ENCODE measurements around the gene IL1R2.

Gene IL1R2

DNA sequence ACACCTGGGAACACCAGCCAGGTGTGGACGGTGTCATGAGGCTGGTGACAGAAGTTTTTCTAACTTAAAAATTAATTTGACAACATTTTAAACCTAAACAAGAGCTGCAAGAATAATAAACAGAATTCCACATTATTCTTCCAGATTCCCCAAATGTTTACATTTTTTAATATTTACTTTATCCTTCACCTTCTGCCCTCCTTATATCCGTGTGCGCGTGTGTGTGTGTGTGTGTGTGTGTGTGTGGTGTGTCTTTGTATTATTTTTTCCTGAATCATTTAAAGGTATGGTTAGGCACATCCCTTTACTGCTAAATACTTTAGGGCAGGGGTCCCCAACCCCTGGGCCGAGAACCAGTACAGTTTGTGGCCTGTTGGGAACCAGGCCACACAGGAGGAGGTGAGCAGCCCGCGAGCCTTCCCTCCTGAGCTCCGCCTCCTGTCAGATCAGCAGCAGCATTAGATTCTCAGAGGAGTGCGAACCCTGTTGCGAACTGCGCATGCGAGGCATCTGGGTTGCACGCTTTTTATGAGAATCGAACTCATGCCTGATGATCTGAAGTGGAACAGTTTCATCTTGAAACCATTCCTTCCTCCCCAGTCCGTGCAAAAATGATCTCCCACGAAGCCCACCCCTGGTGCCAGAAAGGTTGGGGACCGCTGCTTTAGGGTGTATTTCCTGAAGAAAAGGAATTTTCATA, 16.4 kb upstream of the IL1R2 start:
- no peak for DNase-seq

DNA sequence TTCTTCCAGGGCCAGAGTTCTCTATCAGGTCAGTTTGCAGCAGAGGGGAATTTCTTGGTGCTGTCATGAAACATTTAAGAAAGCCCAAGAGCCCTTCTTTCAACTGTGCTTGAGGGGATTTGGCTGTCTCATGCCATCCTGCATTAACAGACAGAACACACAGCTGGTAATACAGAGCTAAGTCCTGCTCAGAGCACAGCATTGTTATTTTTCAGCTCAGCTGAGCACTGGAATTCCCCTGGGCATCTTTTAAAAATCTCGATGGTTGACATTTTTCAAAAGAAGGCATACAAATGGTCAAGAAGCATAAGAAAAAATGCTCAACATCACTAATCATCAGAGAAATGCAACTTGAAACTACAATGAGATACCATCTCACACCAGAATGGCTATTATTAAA, 14.9 kb upstream of the IL1R2 start:
- no peak for DNase-seq

DNA sequence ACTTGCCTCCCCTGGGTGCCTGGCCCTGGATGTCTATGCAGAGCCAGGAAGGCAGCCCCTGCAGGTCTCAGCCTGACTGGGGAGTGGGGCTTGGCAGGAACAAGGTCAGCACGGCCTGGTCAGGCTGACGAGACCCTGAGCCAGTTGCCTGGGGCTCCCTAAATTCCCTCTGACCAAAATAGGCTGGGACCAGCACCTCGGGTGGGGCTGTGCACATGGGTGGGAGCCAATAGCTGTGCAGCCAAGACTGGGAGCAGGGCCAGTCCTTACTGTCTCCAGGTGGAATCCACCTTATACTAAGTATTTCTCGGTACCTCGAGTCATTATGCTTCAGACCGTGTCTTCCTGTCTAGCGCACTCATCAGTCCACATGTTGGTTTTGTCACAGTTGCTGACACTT, 11.4 kb upstream of the IL1R2 start:
- DNase-seq: no peak

DNA sequence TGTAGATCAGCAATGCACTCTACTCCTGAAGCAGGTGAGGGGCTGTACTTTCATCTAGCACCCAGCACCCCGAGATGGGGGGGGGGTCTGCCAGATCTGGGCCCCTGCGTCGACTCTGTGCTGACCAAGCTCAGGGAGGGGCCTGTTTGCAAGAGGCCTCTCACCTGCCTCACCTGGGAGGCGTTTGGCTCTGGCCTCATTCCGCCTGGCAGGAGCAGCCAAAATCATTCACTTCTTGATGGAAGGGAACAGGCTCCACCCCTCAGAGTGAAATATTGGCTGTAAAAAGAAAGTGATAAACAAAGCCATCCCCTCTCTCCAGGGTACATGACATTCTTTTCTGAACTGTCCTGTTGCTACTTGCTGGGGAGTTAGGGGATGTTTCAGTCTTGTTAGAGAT, 10.7 kb upstream of the IL1R2 start:
- no peak for DNase-seq

- no peak for DNase-seq
These were observed 10.3 kb upstream of the IL1R2 start for GRCh38 chr2:101981504-101981903.

DNA sequence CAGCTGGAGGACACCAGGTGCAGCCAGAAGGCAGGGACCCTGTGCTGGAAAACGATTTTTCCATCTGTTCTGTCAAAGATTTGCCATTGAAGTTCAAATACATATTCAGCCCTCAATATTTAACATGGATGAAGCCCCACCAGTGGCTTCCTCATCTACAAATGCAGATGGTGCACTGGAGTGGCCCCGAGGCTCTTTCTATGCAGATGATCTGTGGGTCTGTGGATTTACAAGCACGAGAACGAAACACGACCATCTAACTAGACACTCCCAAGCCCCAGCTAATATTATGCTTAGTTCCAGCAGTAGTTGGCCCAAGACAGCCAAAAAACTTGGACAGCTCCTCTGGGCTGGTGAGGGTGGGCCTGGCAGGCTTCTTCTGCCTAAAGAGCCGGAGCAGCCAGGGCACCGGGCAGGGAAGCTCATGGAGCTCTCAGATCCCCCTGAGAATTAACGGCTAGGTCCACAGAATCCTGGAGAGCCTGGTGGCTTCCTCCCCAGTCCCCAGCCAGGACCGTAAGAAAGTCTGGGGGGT, 9.2 kb upstream of the IL1R2 start:
- no peak for DNase-seq

DNA sequence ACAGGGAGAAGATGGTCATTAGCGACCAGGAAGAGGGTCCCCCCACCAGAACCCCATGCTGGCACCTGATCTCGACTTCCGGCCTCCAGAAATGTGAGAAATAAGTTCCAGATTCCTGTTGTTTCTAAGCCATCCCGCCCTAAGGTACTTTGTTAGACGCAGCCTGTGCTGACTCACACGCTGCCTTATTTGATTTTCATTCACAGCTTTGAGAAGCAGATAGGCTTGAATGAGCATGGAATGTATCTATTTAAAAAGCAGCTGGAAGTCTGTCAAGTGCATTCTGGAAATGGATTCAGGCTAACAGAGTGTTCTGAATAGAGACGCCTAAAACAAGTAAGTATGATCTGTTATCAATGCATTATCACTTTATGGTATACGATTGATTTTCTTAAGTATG, 8.3 kb upstream of the IL1R2 start:
- DNase-seq: no peak

DNA sequence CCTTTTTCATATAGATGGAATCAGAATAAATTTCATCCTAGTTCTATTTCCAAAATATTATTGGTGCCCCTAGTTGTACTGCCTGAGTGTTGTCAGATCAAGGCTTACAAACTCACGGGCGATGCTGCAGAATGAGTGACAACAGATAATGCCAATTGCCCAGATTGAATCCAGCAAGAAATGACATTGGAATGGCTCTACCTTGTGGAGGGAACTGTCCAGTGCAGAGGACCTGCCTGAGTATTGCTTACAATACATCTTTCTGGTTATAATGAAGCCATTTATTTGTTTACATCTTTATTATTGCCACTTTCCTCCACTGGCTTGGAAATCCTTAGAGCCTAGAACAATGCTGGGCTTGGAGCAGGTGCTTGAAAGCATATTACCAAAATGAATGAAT, 7.8 kb upstream of the IL1R2 start:
- no peak for DNase-seq

DNA sequence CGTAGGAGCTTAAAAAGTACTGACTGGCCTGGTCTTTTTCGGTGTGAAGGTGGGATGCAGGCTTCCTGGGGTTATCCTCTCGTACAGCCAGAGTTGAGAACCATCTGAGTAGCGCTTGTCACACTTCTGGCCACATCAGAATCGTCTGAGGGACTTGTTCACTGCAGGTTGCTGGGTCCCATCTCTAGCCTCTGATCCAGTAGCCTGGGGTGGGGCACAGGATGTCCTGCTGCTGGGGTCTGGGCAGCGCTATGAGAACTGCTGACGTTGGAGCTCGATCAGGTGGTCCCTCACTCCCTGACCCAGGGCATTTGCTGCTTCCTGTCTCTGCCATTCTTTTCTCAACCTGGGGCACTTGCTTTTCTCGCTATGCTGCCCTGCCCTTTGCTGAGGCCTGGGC, 7.1 kb upstream of the IL1R2 start:
- no peak for DNase-seq

GRCh38 chr2:101985101-101985792, 6.5 kb upstream of the IL1R2 start:
- DNase-seq: no peak

DNA sequence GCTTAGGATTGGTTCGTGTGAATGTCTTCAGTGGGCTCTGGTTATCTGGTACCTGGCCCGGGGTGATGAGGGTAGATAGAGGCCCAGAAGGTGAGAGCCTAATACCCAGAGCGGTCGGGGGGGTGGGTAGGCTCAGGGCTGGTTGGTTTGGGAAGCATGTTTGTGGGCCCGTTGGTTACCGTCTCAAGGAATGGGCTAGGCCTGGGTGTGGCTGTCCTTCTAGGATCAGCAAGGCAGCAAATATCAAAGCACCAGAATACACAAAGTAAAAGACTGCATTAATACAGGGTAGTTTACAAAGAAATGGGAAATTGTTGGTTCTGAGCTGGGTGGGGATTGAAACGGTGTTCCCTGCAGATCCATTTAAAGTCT, 6.0 kb upstream of the IL1R2 start:
- DNase-seq: no peak

- DNase-seq: no peak
These were observed 5.4 kb upstream of the IL1R2 start for GRCh38 chr2:101986376-101986775.

DNA sequence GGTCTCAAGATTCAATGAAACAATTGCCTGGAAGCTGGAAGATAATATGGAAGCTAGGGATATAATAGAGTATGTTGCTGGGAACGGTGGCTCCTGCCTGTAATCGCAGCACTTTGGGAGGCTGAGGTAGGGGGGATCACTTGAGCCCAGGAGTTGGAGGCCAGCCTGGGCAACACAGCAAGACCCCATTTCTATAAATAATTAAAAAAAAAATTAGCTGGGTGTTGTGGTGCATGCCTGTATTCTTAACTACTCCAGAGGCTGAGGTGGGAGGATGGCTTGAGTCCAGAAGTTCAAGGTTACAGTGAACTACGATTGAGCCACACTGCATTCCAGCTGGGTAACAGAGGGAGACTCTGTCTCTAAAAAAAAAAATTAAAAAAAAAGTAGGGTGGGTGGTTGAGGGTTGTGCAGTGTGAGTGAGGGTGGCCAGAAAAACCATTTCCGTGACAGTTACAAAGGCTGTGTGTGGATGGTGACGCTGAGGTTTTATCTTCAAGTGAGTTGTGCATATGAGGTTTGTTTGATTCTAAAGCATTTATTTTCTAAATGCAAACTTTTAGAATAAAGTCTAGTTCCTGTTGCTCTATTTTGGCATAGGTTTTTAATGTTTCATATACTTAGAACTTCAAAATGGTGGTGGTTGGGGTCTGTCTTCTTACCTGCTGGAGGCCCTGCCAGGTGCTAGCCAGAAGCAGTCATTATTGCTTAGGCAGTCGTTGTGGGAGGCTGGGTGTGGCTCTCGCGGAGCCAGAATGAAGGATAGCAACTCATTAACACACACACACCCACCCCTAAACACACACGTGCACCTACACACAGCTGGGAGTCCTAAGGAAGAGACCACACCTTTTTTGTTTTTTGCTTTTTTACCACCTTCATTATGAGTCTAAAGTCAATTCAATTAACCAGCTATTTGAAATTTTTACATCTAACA, 4.7 kb upstream of the IL1R2 start:
- no peak for DNase-seq

DNA sequence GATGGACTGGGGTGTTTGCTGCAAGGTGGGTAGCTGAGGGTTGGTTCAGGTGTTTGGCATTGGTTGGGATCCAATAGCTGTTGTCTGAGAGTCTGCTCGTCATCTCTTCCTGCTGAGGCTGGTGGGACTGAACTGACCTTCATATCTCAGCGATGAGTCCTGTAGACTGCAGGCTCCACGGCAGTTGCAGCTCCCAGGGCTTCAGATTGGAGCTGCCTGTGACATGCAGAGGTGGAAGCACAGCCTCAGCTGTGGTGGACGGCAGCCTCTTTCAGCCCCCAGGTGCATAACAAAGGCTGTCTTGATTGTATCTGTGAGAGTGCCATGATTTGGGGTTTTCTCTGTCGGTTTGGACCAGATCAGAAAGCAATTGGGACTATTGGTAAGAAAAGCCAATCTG, 3.9 kb upstream of the IL1R2 start:
- DNase-seq: no peak

GRCh38 chr2:101988541-101988940, 3.2 kb upstream of the IL1R2 start:
- DNase-seq: no peak

DNA sequence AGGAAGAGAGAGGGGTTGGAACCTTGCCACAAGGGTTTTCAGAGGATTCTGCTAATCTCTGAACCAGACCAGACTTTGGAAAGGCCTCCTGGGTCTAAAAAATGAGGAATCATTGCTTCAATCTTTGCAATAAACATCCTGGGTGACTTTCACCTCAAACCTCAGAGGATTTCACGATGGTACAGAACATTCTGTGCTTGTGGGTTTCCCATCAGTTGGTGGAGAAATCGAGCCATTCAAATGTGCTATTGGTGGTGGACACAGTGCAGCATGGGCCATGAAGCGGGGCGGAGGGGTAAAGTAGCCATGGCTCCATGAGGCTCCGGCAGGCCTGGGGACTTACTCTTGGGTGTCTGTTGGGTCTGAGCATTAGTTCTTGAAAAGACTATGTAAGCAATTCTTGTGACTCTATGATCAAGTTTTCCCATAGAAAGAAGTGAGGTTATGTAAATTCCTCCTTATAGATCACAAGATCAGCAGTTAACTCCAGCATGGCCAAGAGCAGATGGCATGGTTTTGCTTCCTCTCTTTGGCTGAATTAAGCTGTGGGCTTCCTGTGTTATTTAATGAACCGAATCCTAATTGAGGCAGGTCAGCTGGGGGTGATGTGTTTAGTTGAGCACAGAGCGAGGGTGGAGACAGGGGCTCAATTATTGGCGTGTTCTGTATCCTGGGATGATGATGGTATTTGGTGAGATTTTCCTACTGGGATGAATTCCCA, 1.9 kb upstream of the IL1R2 start:
- DNase-seq: no peak

DNA sequence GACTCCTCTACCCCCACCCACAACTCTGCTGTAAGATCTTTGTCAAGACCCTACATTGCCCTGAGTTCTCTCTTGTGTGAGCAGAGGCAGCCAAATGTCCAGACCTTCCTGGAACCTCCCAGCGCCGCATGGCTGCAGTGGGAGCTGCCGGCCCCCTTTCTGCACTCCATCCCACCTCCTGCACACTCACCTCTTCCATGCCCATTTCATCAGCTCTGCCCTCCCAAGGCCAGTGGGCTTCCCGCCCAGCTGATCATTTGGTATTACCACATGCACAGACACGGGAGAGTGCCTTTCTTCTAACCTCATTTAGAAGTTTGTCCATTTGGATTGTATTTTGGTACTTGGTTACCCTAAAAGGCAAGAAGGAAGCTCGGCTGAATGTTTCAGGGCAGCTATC, 2.0 kb downstream of the IL1R2 start:
- no peak for DNase-seq

DNA sequence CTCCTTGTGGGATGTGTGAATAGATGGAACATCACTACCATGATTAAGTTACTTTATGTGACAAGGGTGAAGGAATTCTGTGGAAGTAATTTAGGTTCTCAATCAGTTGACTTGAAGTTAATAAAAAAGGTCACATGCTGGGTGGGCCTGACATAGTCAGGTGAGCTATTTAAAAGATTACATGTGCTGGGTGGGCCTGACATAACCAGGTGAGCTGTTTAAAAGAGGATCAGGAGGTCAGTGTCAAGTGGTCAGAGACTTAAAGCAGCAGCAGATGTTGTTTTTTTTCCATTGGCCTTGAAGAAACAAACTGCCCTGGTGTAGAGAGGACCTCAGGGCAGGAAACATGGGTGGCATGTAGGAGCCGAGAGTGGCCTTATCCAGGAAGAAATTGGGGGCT, 3.3 kb downstream of the IL1R2 start:
- no peak for DNase-seq

- peak in 1 of 2 experiments; percentile 38 for DNase-seq
These were observed 4.0 kb downstream of the IL1R2 start for GRCh38 chr2:101995804-101996203.

DNA sequence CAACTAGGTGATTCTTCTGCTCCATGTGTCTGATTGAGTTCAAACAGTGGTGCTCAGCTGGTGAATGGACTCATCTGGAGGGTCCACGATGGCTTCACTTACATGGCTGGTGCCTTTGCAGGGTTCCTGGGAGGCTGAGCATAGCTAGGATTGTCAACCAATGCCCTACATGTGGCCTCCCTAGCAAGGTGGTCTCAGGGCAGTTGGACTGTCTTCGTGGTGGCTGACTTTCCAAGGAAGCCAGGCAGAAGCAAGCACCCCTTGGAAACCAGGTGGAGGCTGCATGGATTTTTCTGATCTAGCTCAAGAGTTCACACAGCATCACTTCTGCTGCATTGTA, 6.8 kb downstream of the IL1R2 start:
- DNase-seq: no peak

DNA sequence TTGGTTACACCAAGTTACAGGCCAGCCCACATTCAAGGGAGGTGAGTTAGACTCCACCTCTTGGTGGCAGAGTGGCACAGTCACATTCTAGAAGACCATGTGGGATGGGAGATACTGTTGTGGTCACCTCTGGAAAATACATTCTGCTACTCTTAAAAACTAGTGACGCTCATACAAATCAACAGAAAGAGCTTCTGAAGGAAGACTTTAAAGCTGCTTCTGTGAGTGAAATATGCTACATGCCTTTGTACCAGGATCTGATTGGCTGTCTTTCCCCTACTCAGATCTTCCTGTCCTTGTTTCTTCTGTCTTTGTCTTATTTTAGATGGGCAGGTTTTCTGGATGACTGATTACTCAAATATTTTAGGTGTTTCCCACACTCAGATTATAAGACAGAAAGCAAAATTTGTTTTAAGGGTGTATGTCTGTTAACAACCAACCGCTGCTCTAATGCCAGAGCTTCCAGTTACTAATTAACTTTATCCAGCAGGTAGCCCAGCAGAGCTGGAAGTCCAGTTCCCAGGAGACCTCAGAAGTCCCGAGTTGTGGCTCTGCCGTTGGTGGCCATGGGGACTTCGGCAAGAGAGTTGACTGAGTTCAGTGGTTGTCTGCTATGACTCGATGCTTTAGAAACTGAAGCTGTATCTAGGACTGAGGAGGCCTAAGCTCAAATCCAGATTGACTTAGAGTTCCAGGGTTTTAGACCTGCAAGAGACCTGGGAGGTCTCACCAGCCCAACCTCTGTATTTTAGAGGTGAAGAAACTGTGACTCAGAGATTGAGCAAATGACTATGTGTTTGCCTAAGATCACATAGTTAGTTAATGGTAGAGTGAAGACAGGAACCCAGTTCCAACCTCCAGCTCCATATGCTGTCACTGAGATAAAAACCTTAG, 7.4 kb downstream of the IL1R2 start:
- no peak for DNase-seq

- no peak for DNase-seq
These were observed 8.3 kb downstream of the IL1R2 start for GRCh38 chr2:102000012-102000411.
